22Rv1 (cell line): ENCODE results near the gene CLECL1.
A peak's percentile ranks its signal among the peaks of the same experiment; 100 is the strongest.
"Not testable (repeated sequence)": the region's sequence is repeated elsewhere in the genome, so short reads cannot be mapped to it uniquely, and the experiment has no call there.

ENCODE experiments used
- H3K27ac ChIP-seq: fragments of 450-650 bp; 2 replicates; pipeline ENCODE4 v1.5.1; 2017
- CTCF ChIP-seq: fragments of 450-650 bp; IDR thresholded peaks from 2 replicates; pipeline ENCODE4 v1.5.1; 2017; ENCODE audit warnings: mild to moderate bottlenecking
- ZFX ChIP-seq: fragments of 450-650 bp; IDR thresholded peaks from 2 replicates; pipeline ENCODE4 v1.6.1; 2017; ENCODE audit warnings: antibody characterized with exemption, borderline replicate concordance

The CLECL1 gene

GRCh38 chr12:9718968-9719367, 13.9 kb downstream of the CLECL1 start:
- no peak for TF ChIP-seq CTCF
- no peak for TF ChIP-seq ZFX
- no peak overlapping the region for H3K27ac ChIP-seq

- no peak for TF ChIP-seq ZFX
- no peak for TF ChIP-seq CTCF
- H3K27ac ChIP-seq, result no peak overlapping the region
These were observed 15.6 kb downstream of the CLECL1 start for GRCh38 chr12:9717070-9717925.

GRCh38 chr12:9713032-9713558, 19.8 kb downstream of the CLECL1 start:
- not testable (repeated sequence) for H3K27ac ChIP-seq

GRCh38 chr12:9711664-9712063, 21.2 kb downstream of the CLECL1 start:
- H3K27ac ChIP-seq, result no peak overlapping the region
- no peak for TF ChIP-seq CTCF
- no peak for TF ChIP-seq ZFX

GRCh38 chr12:9710584-9711375, 22.1 kb downstream of the CLECL1 start:
- TF ChIP-seq ZFX (no peak), CTCF (no peak)
- H3K27ac ChIP-seq, result no peak overlapping the region

- no peak overlapping the region for H3K27ac ChIP-seq
- TF ChIP-seq CTCF (no peak), ZFX (no peak)
These were observed 24.0 kb downstream of the CLECL1 start for GRCh38 chr12:9708853-9709252.

- no peak for TF ChIP-seq ZFX
- TF ChIP-seq CTCF, result peak; percentile 94
- H3K27ac ChIP-seq, result no peak overlapping the region
These were observed 24.8 kb downstream of the CLECL1 start for GRCh38 chr12:9707864-9708808.
